Activated CD4-positive, alpha-beta T cell treated with anti-CD3 and anti-CD28 coated beads, Interleukin-2, amount 50 U/mL, for 48 hours (primary cell): ENCODE results near the gene CD300H.

ENCODE experiments used
- DNase-seq, 2 experiments: peaks; one replicate each; pipeline ENCODE4 v3.0.0-alpha.2; 2020

The CD300H gene

DNA sequence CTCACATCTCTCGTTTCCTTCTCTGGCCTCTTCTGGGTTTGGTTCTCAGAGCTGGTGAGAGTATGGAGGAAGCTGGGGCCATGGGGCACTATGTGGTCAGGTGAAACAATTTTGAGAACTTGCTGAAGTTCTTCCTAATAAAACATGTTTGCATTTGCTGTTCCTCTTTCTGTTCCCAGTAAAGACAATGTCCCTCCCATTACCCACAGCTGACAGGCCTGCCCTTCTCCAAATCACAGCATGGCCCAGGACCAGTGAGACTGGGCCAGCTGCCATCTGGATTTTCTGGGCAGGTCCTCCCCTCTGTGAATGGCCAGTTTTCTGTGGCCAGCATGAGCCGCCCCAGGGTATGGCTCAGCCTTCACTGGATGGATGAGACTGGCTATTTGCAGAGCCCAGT lies at the start of gene CD300H:
Gene CD300H, minus strand, starts transcription at position 113 of the 400 bp plus-strand sequence.
- DNase-seq, result no peak

DNA sequence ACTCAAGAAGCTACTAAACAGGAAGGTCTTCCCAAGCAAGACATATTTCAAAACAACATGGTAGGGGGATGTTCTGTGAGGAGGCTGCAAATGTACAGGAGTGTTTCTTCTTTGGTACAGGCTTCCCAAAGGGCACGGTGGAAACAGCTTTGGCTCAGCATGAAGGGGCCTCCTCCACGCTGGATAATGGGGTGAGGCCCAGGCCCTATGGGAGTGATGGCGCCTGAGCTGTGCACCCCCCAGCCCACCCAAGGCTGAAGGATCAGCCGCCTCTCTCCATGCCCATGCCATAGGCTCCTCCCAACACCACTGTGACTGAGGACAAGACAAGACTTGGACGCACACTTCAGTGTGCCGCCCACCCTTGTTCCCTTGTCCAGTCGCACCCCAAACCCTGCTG lies 49.4 kb upstream of the CD300H start:
- DNase-seq, result no peak

DNA sequence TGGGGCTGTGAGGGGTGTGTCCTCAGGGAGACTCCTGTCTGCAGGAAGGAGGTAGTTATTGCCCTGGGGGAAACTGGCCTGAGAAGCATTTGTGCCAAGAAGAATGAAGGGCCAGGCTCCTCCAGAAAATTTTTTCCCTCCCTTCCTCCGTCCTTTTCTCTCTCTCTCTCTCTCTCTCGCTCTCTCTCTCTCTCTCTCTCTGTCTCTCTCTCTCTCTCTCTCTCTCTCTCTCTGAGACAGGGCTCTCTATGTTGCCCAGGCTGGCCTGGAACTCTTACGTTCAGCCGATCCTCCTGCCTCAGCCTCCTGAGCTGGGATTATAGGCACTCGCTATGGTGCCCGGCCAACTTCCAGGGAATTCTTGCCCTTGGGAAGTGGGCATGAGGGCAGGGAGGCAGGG lies 44.7 kb upstream of the CD300H start:
- DNase-seq, result no peak

DNA sequence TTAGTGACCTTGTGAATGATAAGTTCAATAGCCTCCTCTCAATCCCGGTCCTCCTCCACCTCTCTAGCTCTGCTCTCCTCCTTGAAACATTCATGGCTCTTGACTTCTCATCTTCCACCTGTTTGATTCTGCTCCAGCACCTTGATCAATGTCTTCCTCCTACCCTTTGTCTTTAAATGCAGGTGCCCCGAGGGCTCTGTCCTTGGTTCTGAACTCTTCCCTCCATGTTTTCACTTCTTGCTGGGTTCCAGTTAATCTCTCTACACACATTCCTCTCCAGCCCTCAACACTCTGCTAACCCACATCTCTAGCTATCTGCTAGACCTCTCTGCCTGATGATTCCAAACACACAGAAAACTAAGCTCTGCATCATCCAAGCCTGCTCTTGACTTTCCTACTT lies 42.8 kb upstream of the CD300H start:
- DNase-seq, result no peak

DNA sequence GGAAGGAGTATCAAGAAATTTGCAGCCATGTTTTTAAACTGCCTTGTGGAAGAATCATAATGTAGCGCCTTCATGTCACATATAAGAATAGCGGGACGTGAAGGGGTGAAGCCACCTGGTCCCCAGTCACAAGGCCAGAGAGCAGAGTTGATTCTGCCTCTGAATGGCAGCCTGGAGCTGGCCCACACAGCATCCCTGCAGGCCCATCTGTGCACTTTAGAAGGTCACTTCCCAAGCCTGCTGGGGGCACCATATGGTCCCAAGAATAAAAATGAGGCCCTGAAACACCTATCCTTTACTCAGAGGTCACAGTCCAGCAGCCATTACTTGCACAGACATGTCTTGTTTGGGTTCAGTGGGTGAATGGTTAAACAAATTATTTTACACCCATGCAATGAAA lies 41.2 kb upstream of the CD300H start:
- no peak for DNase-seq

DNA sequence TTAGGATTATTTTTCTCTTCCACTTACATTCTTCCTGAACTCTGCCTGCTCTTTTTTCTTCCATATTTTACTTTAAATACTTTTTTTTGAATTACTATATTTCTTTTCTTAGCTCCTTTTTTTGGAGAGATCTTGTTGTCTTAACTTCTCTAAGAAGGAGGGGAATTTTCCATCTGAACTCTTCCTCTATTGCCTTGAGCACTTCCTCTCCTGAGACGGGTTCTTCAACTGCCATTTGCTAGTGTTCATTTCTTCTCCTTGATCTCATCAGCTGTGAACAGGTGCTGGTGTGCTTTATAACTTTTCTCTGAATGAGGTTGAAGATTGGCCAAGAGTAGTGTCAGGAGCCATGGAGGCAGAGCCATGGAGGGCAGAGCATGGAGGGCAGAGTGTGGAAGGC lies 39.9 kb upstream of the CD300H start:
- no peak for DNase-seq

DNA sequence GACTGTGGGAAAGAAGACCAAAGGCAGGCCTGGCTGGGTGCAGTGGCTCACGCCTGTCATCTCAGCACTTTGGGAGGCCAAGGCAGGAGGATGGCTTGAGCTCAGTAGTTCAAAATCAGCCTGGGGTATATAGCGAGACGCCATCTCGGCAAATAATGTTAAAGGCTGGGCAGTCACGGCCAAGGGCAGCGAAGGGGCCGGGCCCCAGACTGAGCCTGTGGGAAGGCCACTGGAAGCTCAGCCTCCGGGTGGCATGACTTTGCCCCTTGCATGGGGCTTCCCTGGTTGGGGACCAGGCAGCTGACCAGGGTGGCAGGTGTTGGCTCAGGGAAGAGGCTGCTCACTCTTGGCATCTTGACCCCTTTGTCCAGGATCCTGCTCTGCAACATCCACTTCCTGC lies 38.7 kb upstream of the CD300H start:
- DNase-seq, result no peak

DNA sequence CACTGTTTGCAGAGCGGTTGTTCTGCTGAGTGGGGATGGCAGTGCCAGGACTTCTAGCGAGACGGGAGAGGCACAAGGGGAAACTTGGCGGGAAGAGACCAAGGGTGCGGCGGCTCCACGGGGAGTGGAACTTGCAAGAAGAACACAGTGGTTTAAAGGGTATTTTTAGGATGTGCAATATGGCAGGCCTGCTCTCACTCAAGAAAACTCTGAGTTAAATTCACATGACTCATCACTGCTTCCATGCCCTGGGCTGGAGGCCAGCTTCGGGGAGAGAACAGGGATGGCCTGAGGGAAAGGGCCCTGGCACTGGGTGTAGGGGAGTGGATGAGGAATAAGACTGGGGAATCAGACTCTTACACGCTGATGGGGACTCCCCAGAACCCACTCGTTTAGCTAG lies 38.1 kb upstream of the CD300H start:
- no peak for DNase-seq

DNA sequence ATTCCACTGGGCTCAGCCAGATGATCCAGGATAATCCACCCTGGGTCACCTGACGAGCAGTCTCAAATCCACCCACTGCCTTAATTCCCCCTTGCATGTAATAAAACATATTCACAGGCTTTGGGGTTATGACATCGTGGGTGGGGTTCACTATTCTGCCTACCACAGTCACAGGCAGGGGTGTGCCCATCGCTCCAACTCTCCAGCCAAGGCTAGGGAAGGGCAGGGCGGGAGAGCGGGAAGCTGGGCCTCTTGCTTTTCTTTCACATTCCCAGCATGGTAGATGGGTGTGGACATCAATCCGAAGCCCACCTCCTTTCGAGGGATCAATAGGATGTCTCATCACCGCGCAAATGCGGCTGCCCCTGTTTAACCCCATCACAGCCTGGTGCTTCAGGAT lies 37.5 kb upstream of the CD300H start:
- DNase-seq, result no peak

DNA sequence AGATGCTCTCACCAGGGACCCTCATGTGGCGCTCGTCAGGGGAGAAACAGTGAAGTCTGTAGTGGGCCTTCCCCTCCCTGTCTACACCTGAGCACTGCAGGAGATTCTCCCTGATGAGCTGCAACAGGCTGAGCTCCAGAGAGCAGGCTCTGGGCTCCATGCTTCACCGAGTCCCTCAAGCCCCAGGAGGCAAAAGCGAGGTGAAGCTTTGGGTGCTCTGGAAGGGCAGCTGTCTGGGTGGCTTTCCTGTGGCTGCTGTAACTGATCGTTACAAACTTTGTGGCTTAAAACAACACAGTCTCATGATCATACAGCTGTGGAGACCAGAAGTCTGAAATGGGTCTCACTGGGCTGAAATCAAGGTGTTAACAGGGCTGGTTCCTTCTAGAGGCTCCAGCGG lies 36.9 kb upstream of the CD300H start:
- no peak for DNase-seq

DNA sequence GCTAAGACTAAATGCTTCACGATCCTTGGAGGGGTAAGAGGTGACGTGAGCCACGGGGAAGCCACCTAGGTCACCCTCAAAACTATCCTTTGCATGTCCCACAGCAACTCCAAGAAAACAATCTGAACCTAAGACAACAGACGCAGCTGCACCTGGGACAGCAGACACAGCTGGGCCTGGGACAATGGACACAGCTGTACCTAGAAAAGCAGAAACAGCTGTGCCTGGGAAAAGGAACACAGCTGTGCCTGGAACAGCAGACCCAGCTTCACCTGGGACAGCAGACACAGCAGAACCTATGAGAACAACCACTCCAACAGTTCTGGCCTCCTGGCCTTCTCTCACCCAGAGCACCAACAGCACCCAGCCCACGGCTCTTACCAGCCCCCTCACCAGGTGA lies 36.4 kb upstream of the CD300H start:
- DNase-seq, result no peak

DNA sequence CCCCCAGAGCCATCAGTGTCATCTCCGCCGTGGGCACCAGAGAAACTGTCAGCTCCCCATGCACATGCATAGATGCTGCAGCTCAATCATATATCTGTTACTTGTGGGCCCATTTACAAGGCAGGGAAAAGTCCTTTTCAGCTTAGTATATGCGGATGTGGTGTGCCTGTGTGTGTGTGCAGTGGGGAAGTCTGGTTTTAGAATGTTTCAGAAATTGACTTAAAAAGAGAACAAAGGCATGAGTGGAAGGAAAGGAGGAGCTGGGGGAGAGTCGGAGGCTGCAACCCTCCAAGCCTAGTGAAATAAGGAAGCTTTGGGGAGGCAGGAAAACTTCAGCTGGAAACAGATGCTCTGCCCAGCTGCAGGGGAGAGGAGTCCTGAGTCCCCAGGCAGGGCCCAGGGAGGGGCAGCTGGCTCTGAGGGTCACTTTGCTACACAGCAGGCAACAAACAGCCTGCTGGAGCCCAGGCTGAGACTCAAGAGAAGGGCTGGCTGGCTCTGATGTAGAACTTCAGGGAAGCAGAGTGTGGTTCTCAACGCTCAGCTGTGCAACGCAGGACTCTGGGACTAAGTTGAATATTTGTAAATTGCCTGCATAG lies 35.8 kb upstream of the CD300H start:
- no peak for DNase-seq

DNA sequence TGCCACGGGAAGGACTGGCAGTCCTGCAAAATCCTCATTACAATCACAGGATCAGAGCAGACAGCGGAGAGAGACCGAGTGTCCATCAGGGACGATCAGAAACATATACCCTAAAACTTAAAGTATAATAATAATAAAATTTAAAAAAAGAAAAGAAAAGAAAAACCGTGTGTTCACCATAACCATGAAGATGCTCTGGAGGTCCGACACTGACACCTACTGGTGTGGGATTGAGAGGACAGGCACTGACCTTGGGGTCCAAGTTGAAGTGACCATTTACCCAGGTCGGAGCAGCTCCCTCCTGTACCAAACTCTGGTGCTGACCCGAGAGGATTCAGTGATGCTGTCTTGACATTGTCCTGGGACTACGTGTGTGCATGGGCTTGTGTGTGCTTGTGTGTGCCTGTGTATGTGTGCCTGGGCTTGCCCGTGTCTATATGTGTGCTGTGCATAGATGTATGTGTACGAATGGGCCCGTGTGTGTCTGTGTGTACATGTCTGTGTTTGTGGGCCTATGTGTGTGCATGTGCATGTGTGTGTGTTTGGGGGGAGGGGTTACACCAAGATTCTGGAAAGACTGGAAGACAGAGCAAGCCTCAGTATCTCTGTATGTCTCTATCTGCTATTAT lies 34.7 kb upstream of the CD300H start:
- DNase-seq, result peak; percentile 37 to 41

DNA sequence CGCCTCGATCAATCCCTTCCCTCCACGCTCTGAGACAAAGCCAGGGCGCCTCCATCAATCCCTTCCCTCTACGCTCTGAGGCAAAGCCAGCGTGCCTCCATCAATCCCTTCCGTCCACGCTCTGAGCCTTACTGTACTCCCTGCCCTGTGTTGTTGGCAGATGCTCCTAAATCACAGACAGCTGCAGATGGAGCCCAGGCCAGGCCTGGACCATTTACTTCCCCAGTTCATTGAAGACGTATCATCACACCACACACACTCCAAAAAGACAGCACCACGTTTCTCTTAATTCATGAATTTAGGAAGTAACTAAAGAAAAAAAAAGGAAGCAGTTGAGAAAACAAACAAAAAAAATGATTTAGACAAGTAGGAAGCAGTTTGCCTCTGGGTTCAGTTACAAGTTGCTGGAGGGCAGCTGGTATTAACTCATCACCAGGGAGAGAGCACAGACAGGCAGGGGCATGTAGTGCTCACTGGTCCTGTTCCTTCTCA lies 32.2 kb upstream of the CD300H start:
- no peak for DNase-seq

DNA sequence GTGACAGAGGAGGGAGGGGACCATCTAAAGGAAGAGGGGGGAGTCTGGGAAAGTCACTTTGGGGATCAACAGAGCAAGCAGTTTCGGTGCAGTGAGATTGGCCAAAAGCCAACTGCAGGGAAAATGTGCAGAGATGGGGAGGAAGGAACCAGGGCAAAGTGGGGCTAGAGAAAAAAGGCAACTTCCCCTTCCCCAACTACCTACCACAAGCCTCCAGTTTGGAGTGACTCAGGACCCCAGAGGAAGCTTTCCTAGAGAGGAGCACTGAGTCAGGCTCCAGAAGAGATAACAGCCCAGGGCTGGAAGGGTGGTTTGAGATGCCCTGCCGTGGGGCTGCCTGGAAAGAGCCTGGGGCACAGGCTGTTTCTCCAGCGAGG lies 31.7 kb upstream of the CD300H start:
- no peak for DNase-seq

DNA sequence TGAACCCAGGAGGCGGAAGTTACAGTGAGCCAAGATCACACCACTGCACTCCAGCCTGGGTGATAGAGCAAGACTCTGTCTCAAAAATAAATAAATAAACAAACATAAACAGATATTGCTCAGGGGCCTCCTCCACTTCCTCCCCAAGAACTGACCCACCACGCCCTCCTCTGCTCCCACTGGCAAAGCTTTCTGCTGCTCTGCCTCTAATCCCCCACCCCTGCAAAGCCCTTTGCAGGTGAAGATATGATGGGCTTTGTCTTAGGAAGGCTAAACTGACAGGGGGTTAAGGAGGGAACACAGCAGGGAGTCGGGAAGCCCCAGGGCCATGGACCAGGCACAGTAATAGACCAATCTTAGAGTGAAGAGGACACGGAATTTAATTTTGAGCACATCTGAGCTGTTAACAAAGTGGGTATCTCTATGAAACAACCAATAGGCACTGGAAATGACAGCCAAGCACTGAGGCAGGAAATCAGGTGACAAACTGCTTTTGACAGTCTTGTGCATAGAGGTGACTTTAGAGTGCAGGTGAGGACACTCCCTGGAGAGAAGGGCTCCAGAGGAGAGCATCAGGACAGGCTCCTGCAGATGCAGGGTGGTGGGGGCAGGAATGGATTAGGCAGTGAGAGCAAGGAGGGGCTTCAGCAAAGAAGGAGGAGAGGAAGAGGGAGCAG lies 31.2 kb upstream of the CD300H start:
- DNase-seq, result no peak

DNA sequence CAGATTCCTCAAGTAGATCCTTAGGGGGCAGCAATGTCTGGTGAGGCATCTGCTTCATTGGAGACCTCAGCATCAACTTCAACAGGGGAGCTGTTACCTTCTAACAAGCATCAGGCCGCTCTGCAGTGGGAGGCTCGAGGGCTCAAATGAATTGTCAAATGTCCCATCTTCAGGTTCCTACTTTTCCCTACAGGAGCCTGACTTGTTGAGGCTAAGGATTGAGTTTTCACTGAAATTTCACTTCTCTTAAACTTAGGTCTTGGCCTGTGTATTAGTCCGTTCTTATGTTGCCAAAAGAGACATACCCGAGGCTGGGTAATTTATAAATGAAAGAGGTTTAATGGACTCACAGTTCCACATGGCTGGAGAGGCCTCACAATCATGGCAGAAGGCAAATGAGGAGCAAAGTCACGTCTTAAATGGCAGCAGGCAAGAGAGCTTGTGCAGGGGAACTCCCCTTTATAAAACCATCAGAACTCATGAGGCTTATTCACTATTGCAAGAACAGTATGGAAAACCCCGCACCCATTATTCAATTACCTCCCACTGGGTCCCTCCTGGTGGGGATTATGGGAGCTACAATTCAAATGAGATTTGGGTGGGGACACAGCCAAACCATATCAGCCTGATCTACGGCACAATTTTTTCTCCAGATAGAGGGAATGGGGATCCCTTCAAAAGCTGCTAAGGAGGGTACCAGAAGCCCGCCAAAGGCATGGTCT lies 29.9 kb upstream of the CD300H start:
- DNase-seq, result no peak

DNA sequence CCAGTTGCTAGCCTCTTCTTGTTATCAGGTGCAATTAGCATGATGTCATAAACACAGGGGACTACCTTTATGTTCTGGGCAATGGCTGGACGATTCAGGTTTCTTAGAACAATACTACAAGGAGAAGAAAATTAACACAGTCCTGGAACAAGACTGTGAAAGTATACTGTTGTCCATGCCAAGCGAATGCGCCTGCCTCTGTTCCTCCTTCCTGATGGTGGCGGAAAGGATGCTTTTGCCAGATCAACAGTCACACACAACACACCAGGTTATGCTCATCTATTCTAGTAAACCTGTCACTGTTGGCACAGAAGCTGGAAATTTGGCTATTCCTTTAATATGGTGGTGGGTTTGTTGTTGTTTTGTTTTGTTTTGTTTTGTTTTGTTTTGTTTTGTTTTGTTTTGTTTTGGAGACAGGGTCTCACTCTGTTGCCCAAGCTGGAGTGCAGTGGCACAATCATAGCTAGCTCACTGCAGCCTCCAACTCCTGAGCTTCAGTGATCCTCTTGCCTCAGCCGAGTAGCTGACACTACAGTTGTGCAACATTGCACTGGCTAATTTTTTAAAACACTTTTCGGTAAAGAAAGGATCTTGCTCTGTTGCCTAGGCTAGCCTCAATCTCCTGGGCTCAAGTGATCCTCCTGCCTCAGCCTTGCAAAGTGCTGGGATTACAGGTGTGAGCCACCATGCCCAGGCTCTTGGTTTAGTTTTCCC lies 27.9 kb upstream of the CD300H start:
- DNase-seq, result no peak

DNA sequence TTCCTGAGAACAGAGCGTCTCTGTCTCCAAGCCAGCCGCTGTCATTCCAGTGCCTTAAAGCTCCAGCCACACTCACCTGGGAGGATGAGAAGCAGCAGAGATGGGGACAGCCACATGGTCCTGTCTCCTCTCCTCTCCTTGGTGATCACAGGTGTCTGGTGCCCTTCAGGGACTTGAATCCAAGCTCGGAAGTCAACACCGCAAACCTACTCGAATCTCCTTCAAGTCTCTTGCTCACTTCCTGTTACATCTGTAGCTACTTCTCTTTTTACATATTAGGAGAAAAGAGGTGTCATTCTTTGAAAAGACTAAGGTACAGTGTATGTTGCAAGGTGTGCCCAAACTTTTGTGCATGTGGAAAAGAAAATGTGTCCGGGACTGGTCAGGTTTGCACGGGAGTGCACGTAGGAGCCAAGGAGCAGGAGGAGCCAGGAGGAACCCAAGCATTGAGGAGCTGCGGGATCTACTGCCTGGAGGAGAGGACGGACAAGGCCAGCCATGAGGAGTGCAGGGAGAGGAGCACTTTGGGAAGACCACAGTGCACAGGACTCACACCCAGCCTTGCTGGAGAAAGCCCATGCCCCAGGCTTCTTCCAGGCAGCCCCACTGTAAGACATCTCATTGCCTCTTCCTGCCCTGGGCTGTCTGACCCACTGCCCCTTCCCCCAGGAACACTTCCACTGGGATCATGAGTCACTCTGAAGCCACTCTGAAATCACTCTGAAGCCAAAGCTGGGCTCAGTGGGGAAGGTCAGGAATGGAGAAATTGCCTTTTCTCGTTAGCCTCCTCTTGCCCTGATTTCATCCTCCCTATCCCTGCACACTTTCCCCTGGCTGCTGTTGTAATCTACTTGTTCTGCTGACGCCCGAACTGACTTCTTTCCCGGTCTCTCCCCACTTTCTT lies 25.0 kb upstream of the CD300H start, which contains the start of gene CD300LD:
Gene CD300LD, minus strand, starts transcription at position 197 of the 904 bp plus-strand sequence. Its CDS starts 81 bp downstream, at position 116.
- DNase-seq, result no peak

DNA sequence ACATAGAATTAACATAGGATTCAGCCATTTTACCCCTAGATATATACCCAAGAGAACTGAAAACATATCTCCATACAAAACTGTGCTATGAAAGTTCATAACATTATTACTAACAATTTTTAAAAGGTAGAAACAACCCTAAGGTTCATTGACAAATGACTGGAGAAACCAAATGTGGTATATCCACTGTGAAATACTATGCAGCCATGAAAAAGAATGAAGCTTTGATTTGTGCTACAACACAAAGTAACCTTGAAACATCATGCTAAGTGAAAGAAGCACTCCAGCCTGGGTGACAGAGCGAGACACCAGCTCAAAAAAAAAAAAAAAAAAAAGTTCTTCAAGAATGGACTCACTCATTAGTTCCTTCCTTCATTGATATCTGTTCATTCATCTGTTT lies 24.2 kb upstream of the CD300H start:
- DNase-seq, result no peak

DNA sequence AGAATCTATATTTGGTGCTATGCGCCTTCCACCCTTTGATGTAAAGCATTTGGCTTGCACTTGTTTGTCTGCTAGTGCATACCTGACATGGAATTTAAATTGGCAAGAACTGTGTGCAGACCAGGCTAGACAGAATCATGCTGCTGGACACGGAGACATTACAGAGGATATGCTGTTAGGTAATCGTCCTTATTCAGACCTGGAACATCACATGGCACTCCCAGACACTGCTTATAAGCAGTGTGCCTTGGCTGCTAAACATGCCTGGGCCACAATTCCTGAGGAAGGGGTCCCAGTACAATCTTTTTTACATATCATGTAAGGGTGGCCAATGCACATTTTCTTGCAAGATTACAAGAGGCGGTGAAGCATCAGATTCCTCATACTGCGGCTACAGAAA lies 18.4 kb upstream of the CD300H start:
- no peak for DNase-seq
